GM19467 (cell line): ENCODE results near the gene TSPAN32.

Experiments
- ATAC-seq: cut with Tn5 transposase; IDR thresholded peaks from one replicate; pipeline ENCODE4 v1.9.1; 2021; ENCODE audit warnings: mild to moderate bottlenecking, moderate library complexity; ENCODE audit not compliant: unreplicated experiment

The TSPAN32 gene

DNA sequence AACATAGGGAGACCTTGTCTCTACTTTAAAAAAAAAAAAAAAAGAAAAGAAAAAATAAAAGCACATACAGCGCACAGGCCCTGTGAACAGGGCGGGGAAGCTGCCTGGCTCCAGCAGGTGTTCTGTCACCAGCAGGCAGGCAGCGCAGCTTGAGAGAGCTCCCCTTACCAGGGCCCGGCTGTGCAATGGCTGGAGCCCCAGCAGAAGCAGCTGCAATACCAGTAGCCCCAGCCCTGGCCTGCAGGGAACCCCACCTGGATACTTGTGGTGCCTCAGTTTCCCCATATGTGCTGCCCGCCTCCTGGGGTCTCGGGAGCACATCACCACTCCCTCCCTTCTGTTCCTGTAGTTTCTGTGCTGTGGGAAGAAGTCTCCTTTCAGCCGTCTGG lies 12.3 kb downstream of the TSPAN32 start:
- ATAC-seq = no peak

DNA sequence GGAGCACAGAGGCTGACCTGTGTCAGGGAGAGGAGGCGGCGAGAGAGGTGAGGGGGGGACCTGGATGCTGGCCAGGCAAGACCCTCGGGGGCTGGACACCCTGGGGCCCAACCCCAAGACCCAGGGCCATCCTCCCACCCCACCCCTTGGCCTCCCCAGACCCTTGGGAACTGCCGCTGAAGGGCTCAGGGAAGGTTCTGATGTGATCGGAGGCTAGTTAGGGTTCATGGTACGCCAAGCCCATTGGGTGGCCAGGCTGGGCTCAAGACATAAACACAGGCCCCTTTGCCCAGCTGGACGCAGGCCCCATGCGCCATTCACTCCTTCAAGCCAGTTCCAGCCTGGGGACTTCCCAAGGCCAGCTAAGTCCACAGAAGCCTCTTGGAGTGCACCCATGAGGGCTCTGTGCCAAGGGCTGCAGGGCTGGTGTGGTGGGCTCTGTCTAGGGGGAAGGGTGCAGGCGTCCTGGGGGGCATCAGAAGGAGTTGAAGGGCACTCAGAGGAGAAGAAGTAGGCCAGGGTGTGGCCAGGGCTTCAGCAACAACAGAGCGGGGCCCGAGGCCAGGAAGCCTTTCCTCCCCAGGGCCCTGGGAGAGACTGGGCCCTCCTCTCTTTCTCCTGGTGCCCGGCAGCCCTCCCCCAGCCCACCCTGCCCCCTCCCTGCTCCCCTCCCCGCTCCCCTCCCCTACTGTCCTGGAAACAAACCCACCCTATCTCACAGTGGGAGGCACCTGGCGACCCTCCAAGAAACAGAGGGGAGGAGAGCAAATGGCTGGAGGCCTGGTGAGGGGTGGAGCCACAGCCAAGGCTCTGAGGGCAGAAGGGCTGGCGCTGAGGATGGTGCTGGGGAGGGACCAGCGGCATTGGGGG lies 12.9 kb downstream of the TSPAN32 start:
- no peak for ATAC-seq

DNA sequence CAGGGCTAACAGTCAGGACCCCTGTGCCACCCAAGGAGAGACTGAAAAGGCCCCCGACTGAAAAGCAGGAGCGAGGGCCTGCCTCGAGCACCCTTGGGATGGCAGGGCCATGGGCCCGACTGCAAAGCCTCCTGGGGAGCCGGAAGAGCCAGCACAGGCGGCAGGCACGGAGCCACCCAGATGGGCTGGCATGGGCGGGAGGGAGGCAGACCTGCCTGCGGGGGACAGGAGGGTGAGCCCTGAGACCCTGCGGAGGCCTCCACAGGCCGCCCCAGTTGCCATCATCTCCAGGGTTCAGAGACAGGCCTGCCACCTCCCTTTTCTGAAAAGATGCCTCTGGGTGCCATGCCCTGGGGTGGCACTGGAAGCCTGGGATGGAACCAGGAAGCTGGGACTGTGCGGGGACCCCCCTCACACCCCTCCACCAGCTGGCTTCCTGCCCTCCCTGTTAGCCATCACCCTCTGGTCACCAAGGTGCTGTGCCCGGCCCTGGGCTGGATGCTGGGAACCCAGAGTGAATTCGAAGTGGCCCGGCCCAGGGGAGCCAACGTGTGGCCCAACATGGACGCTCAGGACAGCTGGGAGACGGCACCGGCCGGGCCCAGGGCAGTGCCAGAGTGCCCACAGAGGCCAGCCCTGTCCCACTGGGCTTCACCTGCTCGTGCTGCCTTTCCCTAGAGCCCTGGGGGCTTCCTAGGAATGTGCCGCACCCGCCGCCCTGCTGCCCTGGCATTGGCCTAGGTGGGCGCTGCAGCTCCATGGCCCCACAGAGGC lies 13.8 kb downstream of the TSPAN32 start:
- no peak for ATAC-seq

DNA sequence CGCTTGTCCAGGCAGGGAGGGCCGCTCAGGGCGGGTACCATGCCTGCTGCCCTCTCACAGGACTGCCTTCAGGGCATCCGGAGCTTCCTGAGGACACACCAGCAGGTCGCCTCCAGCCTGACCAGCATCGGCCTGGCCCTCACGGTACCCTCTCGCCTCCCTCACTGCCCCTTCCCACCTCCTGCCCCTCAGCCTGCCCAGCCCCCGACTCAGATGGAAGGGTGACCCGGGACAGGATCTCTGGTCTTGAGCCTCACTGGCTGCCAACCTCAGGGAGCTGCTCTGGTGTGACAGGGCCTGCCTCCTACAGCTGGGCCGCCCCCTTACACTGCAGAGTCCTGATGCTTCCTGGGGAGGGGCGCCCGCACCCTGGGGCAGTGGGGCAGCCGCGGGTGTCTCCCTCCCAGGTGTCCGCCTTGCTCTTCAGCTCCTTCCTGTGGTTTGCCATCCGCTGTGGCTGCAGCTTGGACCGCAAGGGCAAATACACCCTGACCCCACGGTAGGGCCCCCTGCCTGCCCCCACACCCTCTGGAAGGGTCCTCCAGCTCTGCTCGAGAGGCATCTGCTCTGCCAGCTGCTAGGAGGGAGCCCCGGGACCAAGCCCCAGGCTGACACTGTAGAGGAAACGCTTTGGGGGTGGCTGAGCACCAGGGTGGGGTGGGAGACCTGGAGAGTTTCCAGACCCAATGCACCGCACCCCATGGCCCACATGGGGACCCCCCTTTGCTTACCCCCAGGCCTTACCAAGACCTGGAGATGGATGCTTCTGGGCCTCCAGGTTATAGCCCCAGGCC lies 14.6 kb downstream of the TSPAN32 start:
- no peak for ATAC-seq

DNA sequence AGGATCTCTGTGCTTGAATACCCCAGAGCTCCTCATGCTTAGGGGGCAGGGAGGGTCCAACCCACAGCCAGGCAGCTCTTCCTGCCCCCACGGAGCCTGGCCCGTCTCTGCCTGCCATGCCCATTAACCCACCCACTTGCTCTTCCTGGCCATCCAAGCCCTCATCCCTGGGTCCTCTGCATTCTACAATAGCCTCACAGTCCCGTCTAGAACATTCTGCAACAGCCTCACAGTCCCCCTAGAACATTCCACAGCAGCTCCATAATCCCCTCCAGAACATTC lies 15.1 kb downstream of the TSPAN32 start:
- no peak for ATAC-seq

DNA sequence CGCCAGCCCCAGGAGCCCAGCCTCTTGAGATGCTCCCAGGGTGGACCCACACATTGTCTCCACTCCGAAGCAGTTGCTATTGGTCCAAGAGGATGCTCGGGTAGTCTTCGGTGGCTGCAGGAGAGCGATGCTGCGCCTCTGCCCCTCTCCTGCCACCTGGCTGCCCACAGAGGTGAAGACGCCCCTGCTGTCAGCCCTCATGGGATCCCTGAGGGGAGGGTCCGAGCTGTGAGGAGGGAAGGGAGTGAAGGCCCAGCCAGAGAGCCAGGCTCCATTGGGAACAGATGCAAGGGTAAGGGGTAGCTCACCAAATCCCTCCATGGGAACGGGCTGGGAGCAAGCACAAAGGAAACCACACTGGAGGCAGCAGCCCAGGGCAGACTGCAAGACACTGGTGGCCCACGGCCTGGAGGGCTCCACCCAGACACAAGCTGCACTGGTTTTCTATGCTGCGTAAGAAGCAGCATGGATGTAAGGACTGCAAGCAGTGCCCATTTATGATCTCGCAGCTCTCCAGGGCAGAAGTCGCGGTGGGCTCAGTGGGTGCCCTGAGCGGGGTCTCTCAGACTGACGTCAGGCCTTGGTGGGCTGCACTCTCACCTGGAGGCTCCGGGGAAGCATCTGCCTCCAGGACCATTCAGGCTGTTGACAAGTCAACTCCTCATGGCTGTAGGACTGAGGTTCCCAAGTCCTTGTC lies 15.7 kb downstream of the TSPAN32 start:
- no peak for ATAC-seq

DNA sequence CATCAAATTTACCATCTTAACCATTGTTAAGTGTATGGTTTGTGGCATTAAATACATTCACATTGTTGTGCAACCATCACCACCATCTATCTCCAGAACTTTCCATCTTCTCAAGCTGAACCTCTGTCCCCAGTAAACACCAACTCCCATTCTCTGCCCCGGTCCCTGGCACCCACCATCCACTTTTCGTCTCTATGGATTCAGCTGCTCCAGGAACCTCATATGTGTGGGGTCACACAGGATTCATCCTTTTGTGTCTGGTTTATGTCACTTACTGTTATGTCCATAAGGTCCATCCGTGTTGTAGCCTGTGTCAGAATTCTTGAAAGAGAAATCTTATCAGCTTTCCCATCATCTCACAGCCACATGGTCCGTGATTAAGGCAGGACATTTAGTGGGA lies 16.3 kb downstream of the TSPAN32 start:
- no peak for ATAC-seq

DNA sequence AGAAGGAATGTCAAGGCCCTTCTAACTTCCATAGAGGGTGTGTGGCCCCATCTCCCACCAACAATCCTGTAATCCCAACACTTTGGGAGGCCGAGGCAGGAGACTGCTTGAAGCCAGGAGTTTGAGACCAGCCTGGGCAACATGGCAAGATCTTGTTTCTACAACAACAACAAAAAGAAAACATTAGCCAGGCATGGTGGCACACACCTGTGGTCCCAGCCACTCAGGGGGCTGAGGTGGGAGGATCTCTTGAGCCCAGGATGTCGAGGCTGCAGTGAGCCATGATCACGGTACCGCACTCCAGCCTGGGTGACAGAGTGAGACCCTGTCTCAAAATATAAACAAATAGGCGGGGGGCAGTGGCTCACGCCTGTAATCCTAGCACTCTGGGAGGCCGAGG lies 16.9 kb downstream of the TSPAN32 start:
- ATAC-seq = no peak

DNA sequence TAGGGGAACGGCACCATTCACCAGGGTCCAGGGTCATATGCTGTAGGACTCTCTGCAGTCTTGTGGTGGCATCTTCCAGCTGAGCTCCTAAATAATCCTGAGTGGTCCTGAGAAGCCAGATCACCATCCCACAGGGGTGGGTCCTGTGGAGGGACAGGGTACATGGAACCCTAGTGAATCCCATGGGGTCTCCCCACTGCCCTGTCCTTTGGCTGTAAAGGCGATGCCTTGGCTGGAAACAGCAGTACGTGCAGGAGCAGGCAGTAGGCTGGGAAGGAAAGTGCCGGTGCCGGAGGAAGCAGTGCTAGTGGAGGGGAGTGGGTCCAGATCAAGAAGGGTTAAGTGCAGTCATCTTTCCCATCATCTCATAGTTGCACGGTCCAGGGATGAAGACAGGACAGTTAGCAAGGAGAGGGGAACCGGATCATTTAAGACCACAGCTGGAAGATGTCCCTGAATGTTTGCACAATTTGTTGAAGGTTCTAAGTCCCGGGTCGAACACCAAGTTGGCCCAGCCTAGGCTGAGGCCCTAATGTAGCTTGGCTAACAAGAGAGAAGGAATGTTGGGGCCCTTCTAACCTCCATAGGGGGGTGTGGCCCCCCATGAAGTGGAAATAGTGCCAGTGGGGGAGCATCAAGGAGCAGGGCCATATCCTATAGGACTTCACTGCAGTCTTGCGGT lies 18.1 kb downstream of the TSPAN32 start:
- no peak for ATAC-seq

DNA sequence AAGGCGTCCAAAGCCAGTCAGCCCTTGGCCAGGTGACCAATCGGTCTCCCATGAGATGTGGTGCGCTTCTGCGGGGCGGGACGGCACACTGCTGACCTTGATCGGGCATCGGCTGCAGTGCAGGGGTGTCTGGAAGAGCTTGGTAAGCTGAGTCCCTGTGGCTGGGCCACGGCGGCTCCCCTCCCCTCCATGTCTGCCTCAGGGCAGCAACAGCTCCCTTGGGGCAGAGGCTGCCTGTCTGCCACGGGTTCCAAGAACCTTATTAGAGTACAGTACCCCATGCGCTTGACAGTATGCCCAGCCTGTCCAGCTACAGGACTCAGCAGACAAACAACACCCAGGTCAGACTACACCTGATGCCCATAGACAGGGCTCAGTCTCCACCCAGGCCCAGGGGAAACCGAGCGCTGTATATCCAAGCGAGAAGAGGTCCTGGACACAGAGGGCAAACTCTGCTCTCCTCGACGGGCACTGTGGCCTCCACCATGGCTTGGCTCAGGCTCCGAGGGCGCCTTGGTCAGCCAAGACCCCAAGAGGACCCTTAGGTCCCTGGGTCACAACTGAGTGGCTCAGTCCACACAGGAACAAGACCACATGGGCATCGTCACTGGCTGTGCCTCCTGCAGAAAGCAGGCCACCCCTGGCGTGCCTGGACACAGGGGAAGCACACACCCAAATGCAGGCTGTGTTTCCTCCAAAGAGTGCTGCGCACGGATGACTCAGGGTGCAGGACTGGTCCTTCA lies 18.9 kb downstream of the TSPAN32 start:
- ATAC-seq = no peak

DNA sequence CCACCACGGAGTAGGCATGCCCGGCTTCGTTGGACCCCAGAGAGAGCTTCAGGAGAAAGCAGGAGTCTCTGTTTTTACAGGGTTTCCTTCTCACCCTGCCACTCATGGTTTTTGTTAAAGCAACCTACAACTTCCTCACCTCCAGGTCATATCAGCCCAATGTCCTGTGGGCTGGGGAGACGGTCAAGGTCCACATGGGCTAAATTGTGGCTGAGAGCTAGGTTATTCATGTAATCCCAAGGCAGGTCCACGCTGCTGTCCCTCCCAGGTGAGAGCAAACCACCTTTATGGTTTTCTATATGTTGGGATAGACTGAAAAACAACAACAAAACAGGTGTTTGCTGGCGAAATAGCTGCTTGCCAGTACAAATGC lies 19.5 kb downstream of the TSPAN32 start:
- no peak for ATAC-seq

DNA sequence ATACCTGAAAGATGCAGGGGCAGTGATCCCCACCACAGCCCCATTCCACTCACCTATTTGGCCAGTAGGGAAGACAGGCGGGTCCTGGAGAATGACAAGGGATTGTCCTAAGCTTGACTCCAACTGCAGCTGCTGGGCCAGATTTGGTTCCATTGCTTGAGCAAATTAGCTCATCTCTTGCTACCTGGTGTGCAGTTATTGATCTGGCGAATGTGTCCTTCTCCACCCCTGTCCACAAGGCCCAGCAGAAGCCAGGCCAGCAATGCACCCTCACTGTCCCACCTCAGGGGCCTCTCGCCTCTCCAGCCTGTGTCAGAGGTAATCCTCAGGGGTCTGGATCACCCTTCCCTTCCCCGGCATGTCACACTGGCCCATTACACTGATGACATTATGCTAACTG lies 23.3 kb downstream of the TSPAN32 start:
- no peak for ATAC-seq

DNA sequence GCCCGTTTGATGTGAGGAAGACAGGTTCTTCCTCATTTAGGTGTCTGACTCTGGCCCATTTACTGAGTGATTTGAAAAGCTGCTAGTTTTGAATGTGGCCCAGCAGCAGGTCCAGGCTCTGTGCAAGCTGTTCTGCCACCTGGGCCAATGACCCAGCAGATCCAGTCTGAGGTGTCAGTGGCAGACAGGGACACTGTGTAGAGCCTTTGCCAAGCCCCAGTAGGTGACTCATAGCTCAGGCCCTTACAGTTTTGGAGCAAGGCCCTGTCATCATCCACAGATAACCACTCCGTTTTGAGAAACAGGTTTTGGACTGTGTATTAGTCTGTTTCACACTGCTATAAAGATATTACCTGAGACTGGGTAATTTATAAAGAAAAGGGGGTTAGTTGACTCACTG lies 23.9 kb downstream of the TSPAN32 start:
- no peak for ATAC-seq

DNA sequence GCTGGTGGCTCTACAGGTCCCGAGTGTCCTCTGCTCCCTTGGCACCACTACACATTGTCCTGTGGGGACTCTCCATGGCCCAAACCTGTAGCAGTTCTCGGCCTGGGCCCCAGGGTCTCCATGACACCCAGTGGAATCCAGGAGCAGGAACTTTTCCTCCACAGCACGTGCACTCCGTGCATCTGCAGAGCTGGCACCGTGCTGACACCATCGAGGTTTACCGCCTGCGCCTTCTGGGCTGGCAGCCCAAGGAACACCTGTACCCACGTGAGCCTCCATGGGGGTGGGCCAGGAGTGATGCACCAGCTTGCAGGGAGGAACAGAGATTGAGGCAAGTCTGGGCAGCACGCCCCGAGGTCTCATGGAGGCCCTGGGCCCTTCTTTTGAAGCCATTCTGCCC lies 25.2 kb downstream of the TSPAN32 start:
- no peak for ATAC-seq

DNA sequence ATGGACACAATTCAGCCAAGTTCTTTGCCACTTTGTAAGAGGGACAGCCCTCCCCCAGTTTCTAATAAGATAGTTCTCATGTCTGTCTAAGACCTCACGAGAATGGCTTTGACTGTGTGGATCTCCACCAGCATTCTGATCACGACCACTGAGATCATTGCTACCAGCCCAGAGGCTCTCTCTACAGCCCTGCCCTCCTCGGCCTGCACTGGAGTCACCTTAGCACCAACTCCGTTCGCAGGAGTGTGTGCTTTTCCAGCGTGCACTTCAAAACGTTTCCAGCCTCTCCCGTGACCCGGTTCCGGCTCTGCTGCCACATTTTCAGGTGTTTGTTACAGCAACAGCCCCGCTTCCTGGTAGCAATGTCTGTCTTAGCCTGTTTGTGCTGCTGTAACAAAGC lies 26.2 kb downstream of the TSPAN32 start:
- no peak for ATAC-seq

DNA sequence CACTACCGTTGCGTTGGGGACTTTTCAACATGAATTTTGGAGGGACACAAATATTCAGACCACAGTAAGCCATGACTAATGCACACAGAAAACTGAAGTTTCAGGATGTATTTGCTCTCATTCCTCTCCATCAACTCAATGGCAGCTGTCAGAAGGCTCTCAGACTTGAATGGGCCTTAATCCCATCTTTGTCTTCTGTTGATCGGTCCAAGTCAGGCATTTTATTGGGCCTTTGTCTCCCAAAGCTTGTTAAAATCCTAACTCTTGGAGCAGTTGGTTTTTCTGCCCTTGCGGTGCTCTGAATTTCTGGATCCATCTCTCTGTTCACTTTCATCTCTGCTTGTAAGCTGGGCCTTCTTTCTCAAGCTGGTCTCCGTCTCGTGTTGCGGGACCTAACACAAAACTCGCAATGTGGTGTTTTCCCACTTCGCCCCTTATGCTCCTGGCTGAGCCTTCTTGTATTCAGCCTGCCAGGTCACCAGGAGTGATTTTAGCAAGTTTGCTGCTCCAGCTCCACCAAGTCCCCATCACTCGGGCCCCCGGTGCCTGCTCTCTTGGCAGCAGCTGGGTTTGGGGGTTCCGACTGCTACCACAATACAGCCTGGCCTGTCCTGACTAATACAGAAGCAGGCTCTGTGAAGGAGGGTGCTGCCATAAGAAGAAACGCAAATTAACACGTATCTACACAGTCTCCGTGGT lies 27.0 kb downstream of the TSPAN32 start:
- ATAC-seq = no peak

DNA sequence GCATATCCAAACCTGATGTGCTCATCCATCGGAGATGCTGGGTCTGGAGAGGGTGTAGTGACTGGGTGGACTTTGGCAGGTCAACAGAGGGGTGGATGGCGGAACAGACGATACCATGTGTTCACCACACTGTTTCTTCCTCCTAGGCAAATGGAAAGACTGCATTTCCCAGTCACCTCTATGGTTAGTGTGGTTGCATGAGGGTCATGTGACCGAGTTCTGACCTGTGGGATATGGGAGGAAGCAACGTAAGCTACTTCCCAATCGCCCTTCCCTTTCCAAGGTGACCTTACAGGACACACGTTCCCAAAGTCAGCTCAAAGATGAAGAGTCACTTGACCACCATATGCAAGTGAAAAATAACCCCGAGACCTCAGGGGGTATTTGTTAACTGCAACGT lies 27.7 kb downstream of the TSPAN32 start:
- ATAC-seq = no peak

DNA sequence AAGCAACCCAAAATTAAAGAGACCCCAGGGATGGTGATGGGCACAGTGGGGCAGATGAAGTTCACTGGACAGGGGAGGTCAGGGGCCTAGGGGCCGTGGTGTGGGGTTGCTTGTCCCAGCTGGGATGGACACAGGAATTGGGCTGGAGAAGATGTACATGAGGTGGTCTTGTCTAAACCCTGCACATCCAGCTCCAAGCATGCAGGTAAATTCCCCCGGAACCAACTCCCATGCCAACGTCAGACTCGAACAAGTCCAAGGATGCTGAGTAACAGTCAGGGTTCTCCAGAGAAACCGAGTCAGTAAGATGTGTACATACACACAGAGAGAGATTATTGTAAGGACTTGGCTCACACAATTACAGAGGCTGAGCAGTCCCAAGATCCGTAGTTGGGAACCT lies 28.9 kb downstream of the TSPAN32 start:
- no peak for ATAC-seq

DNA sequence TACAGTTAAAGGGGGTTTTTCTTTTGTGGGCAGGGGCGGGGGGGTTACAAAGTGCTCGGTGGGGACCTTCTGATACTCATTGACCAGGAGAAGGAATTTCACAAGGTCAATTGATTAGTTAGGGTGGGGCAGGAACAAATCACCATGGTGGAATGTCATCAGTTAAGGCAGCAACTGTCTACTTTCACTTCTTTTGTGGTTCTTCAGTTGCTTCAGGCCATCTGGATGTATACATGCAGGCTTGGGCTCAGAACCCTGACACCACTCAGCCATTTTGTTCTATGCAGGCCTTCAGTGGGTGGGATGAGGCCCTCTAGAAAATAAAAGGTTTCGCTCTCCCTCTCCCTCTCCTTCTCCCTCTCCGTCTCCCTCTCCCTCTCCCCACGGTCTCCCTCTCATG lies 29.6 kb downstream of the TSPAN32 start:
- no peak for ATAC-seq
